ENCODE results near the gene CCSER2.
"Not testable (repeated sequence)": the region's sequence is repeated elsewhere in the genome, so short reads cannot be mapped to it uniquely, and the experiment has no call there.

The CCSER2 gene

GRCh38 chr10:84525807-84526182 lies 197.4 kb downstream of the CCSER2 start:
- DNase-seq, result not testable (repeated sequence)

- DNase-seq, result not testable (repeated sequence)
Observed at GRCh38 chr10:84527386-84527785, 199.0 kb downstream of the CCSER2 start.

DNA sequence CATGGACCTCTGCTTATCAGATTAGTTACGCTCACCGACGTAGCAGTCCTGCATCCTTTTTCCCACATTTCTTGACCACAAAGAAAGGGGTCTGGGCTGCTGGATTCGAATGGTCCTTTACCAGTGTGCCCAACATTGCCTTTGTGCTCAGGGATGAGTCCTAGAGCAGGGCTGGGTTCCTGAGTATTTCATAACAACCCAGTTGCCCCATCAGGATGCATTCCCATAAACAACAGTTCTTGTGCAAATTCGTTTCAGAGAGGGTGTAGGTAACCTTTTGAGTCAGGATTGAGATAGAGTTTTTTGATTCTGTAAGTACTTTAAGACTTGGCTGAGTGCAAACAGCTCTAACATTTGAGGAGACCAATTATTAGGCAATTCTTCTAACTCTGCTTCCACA lies 200.1 kb downstream of the CCSER2 start:
- DNase-seq, result not testable (repeated sequence)

DNA sequence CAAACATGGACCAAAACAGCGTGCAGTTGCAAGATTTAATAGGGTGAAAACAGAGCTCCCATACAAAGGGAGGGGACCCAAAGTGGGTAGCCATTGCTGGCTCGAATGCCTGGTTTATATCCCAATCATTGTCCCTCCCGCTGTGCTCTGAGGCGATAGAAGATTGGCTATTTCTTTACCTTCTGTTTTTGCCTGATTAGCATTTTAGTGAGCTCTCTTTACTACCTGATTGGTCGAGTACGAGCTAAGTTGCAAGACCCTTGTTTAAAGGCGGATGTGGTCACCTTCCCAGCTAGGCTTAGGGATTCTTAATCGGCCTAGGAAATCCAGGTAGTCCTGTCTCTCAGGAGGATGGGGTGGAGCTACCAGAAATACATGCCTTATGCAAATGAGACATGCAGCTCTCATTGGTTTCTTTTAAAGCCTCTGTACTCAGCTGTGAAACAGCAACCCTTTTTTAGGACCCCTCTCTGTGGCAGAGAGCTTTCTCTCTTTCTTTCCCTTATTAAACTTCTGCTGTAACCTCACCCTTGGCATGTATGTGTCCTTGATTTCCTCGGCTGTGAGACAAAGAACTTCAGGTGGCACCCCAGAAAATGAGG lies 202.4 kb downstream of the CCSER2 start:
- DNase-seq, result no peak

GRCh38 chr10:84531396-84531795 lies 203.0 kb downstream of the CCSER2 start:
- no peak for DNase-seq

- no peak for DNase-seq
Observed at GRCh38 chr10:84534168-84534567, 205.8 kb downstream of the CCSER2 start.

- DNase-seq, result peak; percentile 53
Observed at GRCh38 chr10:84537447-84537931, 209.1 kb downstream of the CCSER2 start.

- DNase-seq, result no peak
Observed at GRCh38 chr10:84538036-84538435, 209.6 kb downstream of the CCSER2 start.

DNA sequence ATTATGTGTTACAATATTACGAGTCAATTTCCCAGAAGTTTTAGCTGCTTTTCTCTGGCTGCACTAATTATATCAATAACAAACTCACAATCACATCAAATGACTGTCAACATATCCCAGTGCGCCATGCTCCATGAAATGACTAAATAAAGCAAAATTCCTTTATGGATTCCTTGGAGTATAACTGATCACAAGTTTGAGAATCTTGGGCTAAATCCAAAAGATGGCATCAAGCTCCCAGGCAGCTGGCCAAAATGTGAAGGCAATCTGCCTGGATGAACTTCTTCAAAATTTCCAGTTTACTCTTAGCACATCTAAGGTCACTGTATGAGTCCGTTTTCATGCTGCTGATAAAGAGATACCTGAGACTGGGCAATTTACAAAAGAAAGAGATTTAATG lies 210.8 kb downstream of the CCSER2 start:
- DNase-seq, result no peak

DNA sequence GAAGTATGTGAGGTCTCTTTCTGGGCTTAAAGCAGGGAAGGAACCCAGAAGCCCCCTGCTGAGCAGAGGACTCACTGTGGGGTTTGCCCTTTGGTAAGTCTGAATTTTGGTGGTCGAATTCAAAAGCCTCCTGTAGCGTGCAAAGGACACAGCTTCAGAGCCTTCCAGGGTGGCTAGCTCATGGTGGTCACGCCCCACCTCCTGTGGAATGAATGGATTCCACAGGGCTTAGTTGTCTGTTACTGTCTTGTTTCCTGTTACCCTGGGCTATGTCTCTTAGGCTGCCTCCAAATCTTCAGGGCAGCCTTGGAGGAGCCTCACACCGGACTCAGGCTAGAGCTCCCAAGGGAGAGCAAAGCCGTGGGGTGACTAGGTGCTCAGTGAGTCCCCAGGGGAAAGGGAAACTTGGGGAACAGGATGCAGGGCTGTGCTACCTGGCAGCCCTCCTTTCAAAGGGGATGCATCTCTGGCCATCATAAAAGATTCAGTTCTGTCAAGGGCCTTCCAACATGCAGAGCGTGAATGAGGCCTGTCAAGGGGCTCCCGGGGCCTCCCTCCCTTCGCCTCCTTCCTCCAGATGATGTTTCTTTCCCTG lies 211.7 kb downstream of the CCSER2 start:
- DNase-seq, result no peak

DNA sequence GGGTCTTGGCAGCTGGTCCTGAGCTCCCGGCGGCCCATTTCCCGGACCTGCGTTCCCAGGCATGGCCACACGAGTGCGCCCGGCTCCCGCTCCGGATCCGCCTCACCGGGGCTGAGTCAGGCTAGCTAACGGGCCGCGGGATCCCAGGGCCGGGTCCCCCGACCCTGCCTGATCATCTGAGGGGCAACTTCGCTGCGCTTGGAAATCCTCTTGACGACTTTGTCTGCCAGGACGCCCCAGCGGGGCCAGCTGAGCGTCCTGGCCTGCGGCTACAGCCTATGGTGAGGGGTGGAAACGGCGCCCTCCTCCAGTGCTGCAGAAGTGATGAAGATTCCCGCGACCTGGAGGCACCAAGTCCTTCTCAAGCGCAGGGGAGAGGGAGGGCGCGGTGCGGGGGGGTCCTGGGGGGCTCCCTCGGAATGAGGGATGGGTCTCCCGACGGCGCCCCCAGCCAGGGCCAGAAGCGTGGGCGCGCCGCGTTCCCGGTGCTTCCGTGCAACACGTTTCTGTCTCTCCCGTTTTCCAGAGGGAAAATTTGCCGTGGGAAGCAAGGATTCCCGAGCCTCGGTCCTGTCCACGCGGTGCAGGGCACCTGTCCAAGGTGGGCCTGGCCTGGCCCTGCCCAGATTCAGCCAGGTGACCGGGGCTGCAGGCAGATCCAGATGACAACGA lies 212.4 kb downstream of the CCSER2 start:
- DNase-seq, result peak; percentile 40

DNA sequence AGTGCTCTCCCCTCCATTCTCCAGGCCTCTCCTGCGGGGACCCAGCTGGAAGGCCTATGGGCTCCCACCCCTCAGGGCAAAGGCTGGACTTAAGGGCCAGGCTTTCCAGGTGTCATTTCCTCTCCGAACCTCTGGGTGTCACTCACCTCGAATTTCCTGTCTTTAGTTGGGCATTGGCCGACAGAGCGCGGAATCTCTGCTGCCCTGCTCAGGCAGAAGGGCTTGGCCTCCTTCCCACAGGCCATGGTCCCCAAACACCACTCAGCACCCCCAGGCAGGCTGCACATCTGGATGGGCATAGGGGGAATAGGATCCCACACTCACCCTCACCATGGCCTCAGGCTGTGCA lies 212.9 kb downstream of the CCSER2 start:
- no peak for DNase-seq

DNA sequence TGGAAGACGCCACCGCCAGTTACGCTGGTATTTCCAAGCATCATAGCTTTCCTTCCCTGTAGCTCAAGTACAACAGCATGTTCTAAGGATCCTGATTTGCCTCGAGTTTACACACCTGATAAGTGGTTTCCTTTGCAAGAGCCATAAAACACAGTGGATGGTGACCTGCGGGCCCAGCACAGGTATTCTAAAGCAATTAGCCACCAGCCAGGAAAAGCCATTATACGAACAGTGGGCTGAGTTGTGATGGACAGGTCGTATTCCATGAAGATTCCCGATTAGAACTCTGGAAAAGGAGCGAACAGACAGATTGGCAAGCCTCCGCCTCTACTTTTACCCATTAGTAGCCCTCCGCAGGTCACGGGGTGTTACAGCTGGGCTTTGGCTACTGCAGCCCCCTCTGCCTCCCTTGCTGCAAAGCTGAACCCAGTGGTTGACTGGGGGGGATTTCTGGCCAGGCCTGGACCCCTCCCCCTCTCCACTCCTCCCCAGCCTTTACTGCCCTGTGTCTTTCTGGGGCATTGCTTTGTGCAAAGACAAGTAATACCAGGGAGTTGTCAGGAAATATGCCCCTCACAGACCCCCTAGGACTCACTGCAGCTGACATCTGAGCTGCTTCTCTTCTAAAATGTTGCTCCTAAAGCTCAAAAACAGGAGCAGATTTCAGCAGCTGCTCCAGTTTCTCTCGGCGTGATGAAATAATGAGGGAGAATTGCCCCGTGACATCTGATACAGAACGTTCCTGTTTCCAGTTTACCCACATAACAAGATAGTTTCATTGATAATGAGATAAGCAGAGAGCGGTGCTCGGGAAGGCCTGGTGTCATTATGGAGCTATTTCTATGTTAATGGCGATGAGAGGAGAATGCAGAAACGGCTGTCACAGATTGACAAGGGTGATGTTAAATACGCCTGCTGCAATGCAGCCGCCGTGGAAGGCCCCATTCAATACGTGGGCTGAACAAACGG lies 214.4 kb downstream of the CCSER2 start:
- DNase-seq, result peak; percentile 85

GRCh38 chr10:84543948-84544347 lies 215.6 kb downstream of the CCSER2 start:
- DNase-seq, result no peak

DNA sequence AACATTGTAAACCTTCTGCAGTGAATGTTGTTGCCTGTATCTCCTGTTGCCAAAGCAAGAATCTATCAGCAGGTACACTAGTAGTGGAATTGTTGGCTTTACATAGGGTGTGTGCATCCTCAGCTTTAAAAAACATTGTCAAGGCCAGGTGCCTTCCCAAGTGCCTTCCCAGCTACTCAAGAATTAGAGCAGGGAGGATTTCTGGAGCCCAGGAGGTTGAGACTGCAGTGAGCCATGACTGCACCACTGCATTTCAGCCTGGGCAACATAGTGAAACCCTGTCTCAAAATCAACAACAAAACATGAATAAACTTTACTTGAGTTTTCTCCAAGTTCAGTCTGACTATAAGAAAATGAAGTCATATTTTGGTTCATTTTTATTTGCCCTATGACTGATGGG lies 217.3 kb downstream of the CCSER2 start:
- DNase-seq, result no peak

DNA sequence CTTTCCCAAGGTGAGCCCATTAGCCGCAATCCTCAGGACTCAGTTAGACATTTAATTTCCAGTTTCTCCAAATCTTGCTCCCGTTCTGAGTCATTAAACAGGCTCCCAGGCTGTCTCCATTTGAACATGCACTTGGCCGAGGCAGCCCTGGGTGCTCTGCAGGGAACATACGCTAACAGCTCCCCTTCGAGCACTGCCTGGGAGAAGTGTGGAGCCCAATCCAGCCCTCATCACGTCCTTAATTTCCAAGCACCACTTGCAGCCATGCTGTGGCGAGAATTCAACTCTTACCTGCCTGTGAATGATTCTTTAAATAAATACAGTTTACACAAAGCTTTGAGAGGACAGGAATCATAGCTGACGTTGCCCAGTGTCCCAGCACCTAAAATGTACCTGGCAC lies 218.2 kb downstream of the CCSER2 start:
- DNase-seq, result no peak

DNA sequence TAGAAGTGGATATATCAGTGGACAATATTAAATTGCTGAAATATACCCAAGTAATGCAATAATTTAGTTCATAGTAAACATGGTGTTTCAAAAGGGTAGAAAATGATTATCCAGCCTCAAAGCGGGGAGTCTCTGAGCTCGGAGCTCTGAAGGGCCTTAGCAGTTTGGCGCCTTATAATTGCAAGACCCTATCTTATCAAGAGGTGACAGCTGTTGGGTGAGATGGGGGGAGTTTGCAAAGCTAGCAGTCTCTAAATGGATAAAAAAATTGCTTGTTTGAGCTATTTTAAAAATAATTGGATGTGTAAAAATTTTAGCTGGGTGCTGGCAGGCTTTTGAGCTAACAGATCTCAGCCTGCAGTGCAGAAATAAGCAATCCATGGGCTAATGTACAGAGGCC lies 219.2 kb downstream of the CCSER2 start:
- DNase-seq, result peak; percentile 5

DNA sequence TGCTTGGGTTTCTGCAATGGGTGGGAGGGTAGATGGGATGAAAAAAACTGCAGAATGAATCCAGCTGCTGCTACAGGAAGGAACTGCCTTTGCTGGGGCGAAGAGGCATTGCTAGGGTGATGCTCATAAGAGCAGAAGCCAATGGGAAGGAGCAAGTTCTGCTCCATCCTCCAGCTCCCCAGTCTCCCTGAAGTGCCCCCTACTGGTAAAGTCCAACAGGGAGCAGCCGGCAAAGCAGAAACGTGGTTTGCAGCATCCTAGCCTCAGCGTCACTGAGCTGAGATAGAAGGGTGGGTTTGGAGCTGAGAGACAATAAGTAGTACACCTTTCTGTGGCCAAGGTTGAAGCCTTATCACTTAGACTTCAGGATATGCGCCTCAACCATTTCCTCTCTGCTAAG lies 220.5 kb downstream of the CCSER2 start:
- no peak for DNase-seq

DNA sequence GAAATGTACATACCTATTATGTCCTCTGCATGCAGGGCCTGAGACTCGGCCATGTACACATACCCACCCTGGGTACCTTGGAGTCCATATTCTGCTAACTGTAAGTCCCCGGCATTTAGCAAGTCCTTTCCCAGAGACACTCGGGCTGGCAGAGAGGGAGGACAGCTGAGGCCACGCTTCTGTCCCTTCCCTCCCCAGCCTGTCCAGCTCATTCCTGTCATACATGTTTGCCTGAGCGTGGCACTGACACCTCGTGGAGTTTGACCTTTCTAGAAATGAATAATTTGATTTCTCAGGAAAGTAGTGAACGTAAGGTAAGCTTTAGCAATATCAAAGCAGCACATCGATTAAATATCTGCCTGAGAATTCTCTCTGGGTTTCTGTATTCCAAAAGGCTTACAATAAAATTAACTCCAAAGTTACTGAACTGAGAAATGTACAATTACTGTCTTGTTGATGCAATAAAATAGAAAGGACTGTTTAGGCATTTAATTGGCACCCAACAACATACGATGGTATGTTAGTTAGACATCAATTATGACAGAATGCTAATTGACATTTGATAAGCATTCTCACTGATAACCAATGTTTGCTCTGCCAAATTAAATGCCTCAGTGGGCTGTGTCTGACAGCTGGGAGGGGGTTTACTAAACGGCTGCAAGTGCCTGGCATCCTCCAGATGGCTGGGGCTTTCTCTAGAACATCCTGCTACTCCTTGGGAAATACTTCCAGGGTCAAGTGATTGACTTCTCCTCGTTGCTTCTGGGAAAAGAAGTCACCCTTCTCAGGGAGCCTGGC lies 221.2 kb downstream of the CCSER2 start:
- DNase-seq, result peak; percentile 64

DNA sequence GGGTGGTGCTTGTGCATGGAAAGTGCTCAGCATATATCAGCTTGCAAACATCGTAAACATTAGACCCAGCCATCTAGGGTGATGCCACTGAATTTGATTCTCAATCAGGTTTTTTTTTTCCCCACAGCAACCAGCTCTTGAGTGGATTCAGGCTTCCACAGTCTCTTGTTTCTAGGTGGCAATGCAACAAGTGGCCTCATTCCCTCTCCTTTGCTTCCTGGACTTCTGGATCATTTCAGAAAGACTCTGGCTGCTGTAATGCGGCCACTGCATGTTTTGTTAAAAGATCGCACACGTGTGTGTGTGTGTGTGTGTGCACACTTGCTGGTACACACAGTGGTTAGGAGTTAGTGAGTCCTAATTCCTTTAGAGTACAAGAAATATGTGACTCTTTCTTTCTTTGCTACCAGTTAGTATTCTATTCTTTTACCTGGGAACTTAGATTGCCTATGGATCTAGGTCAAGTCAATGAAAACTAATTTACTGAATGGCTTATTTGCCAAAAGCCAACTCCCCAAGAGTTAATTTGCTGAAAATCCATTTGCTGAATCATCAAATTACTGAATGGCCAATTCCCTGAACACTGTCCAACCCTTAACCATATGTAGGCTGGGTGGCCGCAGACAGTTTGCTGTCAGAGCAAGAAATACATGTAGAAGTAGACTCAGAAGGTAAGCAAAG lies 222.5 kb downstream of the CCSER2 start:
- DNase-seq, result no peak

GRCh38 chr10:84551437-84552120 lies 223.2 kb downstream of the CCSER2 start:
- no peak for DNase-seq
